ENCODE results near the gene NLRP4.
"Not testable (repeated sequence)": the region's sequence is repeated elsewhere in the genome, so short reads cannot be mapped to it uniquely, and the experiment has no call there.

The NLRP4 gene

GRCh38 chr19:55882626-55883025 is 46.3 kb downstream of the NLRP4 start:
- no peak for DNase-seq

GRCh38 chr19:55898911-55899310 is 62.6 kb downstream of the NLRP4 start:
- no peak for DNase-seq

GRCh38 chr19:55901369-55902079 is 65.2 kb downstream of the NLRP4 start:
- no peak for DNase-seq

GRCh38 chr19:55902080-55902751 is 65.9 kb downstream of the NLRP4 start:
- no peak for DNase-seq

GRCh38 chr19:55907286-55907685 is 70.9 kb downstream of the NLRP4 start:
- DNase-seq, result no peak

GRCh38 chr19:55907746-55908145 is 71.4 kb downstream of the NLRP4 start:
- no peak for DNase-seq

GRCh38 chr19:55909801-55910200 is 73.5 kb downstream of the NLRP4 start:
- no peak for DNase-seq

- DNase-seq, result no peak
Measured at GRCh38 chr19:55912916-55913315, 76.6 kb downstream of the NLRP4 start.

- no peak for DNase-seq
Measured at GRCh38 chr19:55913643-55914268, 77.4 kb downstream of the NLRP4 start.

GRCh38 chr19:55923556-55923955 is 87.2 kb downstream of the NLRP4 start:
- no peak for DNase-seq

- no peak for DNase-seq
Measured at GRCh38 chr19:55927991-55928390, 91.7 kb downstream of the NLRP4 start.

GRCh38 chr19:55929258-55929657 is 92.9 kb downstream of the NLRP4 start:
- not testable (repeated sequence) for DNase-seq

GRCh38 chr19:55930996-55931515 is 94.7 kb downstream of the NLRP4 start:
- no peak for DNase-seq

Measured in NCI-H446 treated with DMSO at 0.1 percent for 48 hours (cell line).